ENCODE data around the gene EDEM3. TPM values are rescaled to one million over a fixed set of nuclear protein-coding genes. Genes with fewer than 3 reads are reported as not detected.

Gene EDEM3
- total and polyA plus RNA-seq, 2 of the 8 experiments (the other 6 are each of a cell fraction or from before 2014, with no cell fraction given): 1.6 to 14.0 TPM

DNA sequence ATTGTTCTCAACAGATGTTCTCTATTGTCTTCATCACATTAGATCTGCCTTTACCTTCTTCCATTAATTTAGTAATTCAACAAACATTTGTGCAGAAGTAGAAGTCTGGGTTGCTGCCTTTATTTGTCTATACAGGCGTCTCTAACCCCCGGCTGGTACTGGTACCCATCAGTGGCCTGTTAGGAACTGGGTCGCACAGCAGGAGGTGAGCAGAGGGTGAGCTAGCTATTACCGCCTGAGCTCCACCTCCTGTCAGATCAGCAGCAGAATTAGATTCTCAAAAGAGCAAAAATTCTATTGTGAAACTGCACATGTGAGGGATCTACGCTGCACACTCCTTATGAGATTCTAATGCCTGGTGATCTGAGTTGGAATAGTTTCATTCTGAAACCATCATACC lies 12.9 kb upstream of the EDEM3 start:
- Histone ChIP-seq H2BK5ac (ENCODE audit: low read depth, low read length) (no peak overlapping the region), H2BK15ac (ENCODE audit: low read length) (no peak overlapping the region), H2BK120ac (replicated peaks; ENCODE audit: low read depth, low read length) (no peak overlapping the region), H3K56ac (replicated peaks; ENCODE audit: insufficient read length, low read depth, low read length) (no peak overlapping the region), H4K91ac (replicated peaks; ENCODE audit: insufficient read length, low read length) (no peak overlapping the region), H3K4me2 (ENCODE audit: insufficient read depth in 1 of 2, low read depth in 2 of 2, low read length in 2 of 2) (no peak overlapping the region), H2AFZ (ENCODE audit: low read length) (no peak overlapping the region), H3K4me1 (replicated peaks in 1 of 4; ENCODE audit: control insufficient read depth in 3 of 4, insufficient read depth in 4 of 4, low read length in 3 of 4) (no peaks in the 10 kb centered on the region), H3K79me1 (ENCODE audit: low read depth, low read length) (no peaks in the 10 kb centered on the region), H3K23ac (ENCODE audit: insufficient read length) (no peak overlapping the region), H3K4ac (replicated peaks; ENCODE audit: insufficient read length, low read depth, low read length) (no peak overlapping the region), H4K8ac (ENCODE audit: extremely low read depth, insufficient read depth, low read length) (no peak overlapping the region), H3K27ac (ENCODE audit: low read depth, low read length) (no peak overlapping the region), H2AK5ac (ENCODE audit: low read depth, low read length) (no peak overlapping the region), H3K9me3 (ENCODE audit: insufficient read depth in 2 of 2, low read depth in 1 of 2, low read length in 1 of 2) (no peaks in the 10 kb centered on the region), H4K20me1 (replicated peaks in 1 of 2; ENCODE audit: control insufficient read depth in 1 of 2, insufficient read depth in 2 of 2, low read length in 2 of 2) (no peaks in the 10 kb centered on the region), H3K27me3 (replicated peaks in 1 of 4; ENCODE audit: control insufficient read depth in 3 of 4, extremely low read depth in 1 of 4, insufficient read depth in 3 of 4, low read length in 3 of 4) (no peaks in the 10 kb centered on the region), H3K14ac (ENCODE audit: insufficient read length) (no peak overlapping the region), H2BK12ac (ENCODE audit: low read depth, low read length) (no peak overlapping the region), H3K9ac (replicated peaks in 1 of 4; ENCODE audit: extremely low read depth in 1 of 4, low read depth in 3 of 4, low read length in 3 of 4) (no peak overlapping the region), H3K23me2 (ENCODE audit: low read depth, low read length) (no peaks in the 10 kb centered on the region), H3K36me3 (ENCODE audit: control insufficient read depth in 2 of 4, insufficient read depth in 4 of 4, low read length in 3 of 4) (no peaks in the 10 kb centered on the region), H4K5ac (ENCODE audit: insufficient read length, low read depth, low read length) (no peak overlapping the region), H3K4me3 (ENCODE audit: extremely low read depth in 1 of 4, insufficient read depth in 2 of 4, low read depth in 3 of 4, low read length in 4 of 4) (no peak overlapping the region), H3K18ac (ENCODE audit: extremely low read depth, low read length) (no peak overlapping the region), H2BK20ac (ENCODE audit: low read length) (no peak overlapping the region), H3K79me2 (ENCODE audit: control insufficient read depth in 1 of 2, insufficient read depth in 2 of 2, low read length in 2 of 2) (no peaks in the 10 kb centered on the region)
- TF ChIP-seq ZNF274 (IDR thresholded peaks at IDR 0.05; ENCODE audit: borderline replicate concordance, extremely low read depth, low read length): no peak
- 83% methylated on average over 5 of the region's 5 CpGs; no CpG with 5 or more reads in 1 of the 2 experiments for WGBS, 2 experiments (ENCODE audit: extremely low coverage in 1 of 2, insufficient coverage in 1 of 2, insufficient read length in 1 of 2, insufficient replicate concordance in 2 of 2, low coverage in 1 of 2, low lambda C conversion rate in 2 of 2, missing lambda C conversion rate in 1 of 2)
- FAIRE-seq (no peak), DNase-seq (ENCODE audit: low read depth in 1 of 2, low spot score in 2 of 2) (no peak)
- ChIA-PET POLR2A (ENCODE audit: partially characterized antibody) (no interaction called here), CTCF (ENCODE audit: partially characterized antibody) (interaction anchor here (1.2 kb wide), 1 partner anchor 37 kb away, joined by 3 read pairs; no protein-coding TSS in a partner anchor)

Data from H1 (cell line).